Cardiac fibroblast (primary cell): ENCODE measurements around the gene TSSK2.

Experiments
- DNase-seq, 2 donors: peaks; one replicate each; pipeline versions ENCODE4 v3.0.0 to v3.0.0-alpha.2; 2010; ENCODE audit warnings: low read depth in 2 of 2
- H3K4me3 ChIP-seq, 2 donors: replicated peaks in 1 of 2; 1 replicate in 1 of 2; 2 replicates in 1 of 2; pipeline ENCODE4 v1.5.1; 2011; ENCODE audit warnings: low read depth in 2 of 2, low read length in 2 of 2, mild to moderate bottlenecking in 2 of 2, moderate library complexity in 1 of 2
- CTCF ChIP-seq: IDR thresholded peaks from one replicate; pipeline ENCODE4 v1.5.1; 2011; ENCODE audit warnings: low read depth, mild to moderate bottlenecking, low read length, inconsistent platforms

The TSSK2 gene

DNA sequence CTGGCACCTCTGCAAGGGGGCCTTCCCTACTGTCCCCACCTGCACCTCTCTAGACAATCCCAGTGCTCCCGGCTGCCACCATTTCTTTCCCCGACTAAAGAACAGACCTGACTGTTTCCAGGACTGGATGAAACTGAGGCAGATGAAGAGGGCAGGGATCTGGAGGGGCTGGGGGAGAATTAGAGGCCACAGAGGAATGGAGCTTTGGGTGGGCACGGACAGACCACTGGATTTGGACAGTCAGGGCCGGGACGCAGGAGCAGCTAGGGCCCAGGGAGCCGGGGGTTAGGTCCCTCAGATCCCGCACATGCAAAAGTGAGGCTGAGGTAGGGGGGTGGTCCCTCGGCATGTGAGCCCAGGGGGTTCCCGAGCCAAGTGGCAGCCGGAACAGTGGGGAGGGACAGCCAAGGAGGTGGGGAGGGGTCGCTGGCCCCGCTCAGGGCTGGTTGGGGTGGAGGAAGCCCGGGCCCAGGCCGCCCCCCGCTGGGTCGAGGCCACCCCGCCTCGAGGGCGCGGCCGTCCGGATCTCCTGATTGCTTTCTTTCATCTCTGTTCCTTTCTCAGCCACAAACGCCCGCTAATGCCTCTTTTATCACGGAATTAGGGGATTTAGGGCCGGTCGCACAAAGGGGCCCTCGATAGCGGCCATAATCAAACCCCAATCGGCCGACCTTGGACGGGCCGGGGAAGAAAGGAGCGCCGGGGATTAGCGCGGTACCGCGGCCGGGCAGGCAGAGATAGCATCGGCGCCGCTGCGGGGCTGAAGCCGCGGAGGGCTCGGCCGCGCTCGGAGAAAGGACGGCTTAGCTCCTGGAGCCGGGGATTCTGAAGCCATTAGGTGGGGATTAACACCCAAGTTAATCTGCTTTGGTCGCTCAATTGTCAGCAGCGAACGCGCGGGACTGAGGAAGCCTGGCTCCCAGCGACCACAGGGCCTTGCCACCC is 38.2 kb downstream of the TSSK2 start:
- TF ChIP-seq CTCF = no peak
- H3K4me3 ChIP-seq = peak overlapping the region; percentile 21 to 23
- no peak for DNase-seq

- H3K4me3 ChIP-seq = no peak overlapping the region
- TF ChIP-seq CTCF = no peak
These were observed 38.8 kb downstream of the TSSK2 start for GRCh38 chr22:19169947-19170318.

GRCh38 chr22:19172213-19173046 is 41.3 kb downstream of the TSSK2 start:
- peak overlapping the region; percentile 91 to 95 for H3K4me3 ChIP-seq
- no peak for TF ChIP-seq CTCF
- no peak for DNase-seq

More at GRCh38 chr22:19169947-19170318, 38.8 kb downstream of the TSSK2 start:
- no peak for DNase-seq

DNA sequence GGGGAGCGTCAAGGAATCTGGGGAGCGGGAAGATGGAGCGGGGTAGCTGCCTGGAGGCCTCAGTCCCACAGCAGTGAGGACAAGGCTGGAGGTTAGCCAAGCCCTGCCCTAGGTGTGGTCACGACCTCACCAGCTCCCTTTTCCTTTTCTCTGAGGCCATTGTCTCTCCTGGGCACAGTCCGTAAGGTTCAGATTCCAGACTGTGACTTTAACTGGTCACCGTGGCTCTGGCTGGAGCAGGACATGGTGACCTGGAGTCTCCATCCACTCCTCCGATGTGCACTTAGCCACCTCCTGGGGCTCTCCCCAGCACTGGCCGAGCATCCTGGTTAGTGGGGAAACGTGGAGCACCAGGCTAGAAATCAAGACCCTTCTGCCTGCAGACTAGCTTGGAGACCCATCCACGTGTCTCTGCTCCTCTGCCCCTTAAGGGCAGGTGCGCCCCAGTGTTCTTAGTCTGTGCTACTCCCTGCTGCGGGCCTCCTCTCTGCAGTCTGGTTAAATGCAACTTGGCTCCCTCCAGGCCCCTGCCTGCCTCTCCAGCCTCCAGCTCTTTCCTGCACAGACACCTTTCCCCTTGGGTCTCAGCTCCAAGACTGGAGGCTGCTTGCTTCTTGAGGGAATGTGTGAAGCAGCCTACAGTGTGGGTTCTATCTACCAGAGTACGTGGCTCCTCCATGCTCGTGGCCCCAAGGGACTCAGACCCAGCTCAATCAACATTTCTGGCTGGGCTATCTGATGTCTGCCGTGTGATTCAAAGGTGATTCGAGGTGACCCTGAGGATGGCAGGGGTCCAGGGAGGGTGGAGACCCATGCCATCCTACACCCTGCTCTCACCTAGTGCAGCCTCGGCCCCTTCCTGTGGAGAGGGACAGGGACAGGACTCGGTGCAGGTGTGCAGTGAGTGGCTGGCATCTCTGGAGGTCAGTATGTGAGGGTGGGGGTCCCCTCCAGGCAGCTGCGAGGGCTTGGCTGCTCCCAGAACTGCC is 42.2 kb downstream of the TSSK2 start:
- TF ChIP-seq CTCF = no peak
- DNase-seq = peak in 1 of 2 donors; percentile 14
- H3K4me3 ChIP-seq = peak overlapping the region; percentile 91 to 95

DNA sequence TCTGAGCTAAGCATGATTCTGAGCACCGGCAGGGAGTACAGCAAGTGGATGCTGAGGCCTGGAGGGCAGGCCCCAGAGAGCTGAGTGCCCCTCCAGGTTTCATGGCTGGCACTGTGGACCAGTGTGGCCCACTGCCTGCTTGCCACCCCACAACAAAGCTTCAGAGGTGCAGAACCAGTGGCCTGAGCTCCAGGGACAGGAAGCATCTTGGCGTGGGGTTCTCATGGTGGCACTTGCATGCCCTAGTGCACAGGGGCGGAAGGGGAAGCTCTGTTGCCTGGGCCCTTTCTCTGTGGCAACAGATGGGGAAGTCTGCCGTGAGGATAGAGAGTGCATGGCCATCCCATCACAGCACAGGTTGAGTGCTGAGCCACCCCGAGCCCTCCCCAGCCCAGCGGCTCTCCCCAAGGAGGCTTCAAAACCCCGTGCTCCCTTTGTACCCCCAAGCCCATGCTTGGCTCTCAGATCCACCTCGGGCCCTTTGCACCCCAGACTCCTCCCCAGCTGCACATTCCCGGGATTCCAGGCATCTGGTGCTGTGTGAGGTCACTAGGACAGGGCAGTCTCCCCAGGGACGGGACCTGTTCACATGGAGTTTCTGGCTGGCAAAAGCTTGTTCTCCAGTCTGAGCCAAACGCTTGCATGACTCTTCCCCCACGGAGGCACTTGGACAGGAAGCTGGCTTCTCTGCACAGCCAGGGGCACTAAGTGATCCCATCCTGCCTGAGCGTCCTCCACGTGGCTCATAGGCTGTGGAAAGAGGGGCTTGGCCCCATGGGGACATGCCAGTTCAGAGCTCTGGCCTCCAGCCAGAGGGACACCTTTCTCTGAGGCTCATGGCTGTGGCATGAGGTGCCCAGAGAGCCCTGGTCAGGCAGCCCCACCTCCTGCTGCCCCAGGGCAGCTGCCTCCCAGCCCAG is 43.3 kb downstream of the TSSK2 start:
- peak; percentile 89 to 91 for DNase-seq
- no peak overlapping the region for H3K4me3 ChIP-seq
- TF ChIP-seq CTCF = no peak
